ENCODE measurements around the gene PDCD2. TPM values are rescaled to one million over a fixed set of nuclear protein-coding genes. Genes with fewer than 3 reads are reported as not detected.

PDCD2 gene
- total RNA-seq, 1 experiment from 2014 or later = 132 TPM

- TF ChIP-seq, protein P1, sequence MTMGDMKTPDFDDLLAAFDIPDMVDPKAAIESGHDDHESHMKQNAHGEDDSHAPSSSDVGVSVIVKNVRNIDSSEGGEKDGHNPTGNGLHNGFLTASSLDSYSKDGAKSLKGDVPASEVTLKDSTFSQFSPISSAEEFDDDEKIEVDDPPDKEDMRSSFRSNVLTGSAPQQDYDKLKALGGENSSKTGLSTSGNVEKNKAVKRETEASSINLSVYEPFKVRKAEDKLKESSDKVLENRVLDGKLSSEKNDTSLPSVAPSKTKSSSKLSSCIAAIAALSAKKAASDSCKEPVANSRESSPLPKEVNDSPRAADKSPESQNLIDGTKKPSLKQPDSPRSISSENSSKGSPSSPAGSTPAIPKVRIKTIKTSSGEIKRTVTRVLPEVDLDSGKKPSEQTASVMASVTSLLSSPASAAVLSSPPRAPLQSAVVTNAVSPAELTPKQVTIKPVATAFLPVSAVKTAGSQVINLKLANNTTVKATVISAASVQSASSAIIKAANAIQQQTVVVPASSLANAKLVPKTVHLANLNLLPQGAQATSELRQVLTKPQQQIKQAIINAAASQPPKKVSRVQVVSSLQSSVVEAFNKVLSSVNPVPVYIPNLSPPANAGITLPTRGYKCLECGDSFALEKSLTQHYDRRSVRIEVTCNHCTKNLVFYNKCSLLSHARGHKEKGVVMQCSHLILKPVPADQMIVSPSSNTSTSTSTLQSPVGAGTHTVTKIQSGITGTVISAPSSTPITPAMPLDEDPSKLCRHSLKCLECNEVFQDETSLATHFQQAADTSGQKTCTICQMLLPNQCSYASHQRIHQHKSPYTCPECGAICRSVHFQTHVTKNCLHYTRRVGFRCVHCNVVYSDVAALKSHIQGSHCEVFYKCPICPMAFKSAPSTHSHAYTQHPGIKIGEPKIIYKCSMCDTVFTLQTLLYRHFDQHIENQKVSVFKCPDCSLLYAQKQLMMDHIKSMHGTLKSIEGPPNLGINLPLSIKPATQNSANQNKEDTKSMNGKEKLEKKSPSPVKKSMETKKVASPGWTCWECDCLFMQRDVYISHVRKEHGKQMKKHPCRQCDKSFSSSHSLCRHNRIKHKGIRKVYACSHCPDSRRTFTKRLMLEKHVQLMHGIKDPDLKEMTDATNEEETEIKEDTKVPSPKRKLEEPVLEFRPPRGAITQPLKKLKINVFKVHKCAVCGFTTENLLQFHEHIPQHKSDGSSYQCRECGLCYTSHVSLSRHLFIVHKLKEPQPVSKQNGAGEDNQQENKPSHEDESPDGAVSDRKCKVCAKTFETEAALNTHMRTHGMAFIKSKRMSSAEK (CRISPR knock-in tag; IDR thresholded peaks at IDR 0.05; ENCODE audit: borderline replicate concordance) = no peak
- TF ChIP-seq SP1 (CRISPR knock-in tag; conservative IDR thresholded peaks at IDR 0.05) (no peak), RELA (CRISPR knock-in tag; IDR thresholded peaks at IDR 0.05; ENCODE audit: borderline replicate concordance) (no peak), ETV6 (CRISPR knock-in tag; IDR thresholded peaks at IDR 0.05) (no peak), NFATC4 (CRISPR knock-in tag; IDR thresholded peaks at IDR 0.05) (no peak), TEAD1 (CRISPR knock-in tag; IDR thresholded peaks at IDR 0.05) (no peak)
- TF ChIP-seq, protein P2, sequence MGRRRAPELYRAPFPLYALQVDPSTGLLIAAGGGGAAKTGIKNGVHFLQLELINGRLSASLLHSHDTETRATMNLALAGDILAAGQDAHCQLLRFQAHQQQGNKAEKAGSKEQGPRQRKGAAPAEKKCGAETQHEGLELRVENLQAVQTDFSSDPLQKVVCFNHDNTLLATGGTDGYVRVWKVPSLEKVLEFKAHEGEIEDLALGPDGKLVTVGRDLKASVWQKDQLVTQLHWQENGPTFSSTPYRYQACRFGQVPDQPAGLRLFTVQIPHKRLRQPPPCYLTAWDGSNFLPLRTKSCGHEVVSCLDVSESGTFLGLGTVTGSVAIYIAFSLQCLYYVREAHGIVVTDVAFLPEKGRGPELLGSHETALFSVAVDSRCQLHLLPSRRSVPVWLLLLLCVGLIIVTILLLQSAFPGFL (CRISPR knock-in tag; IDR thresholded peaks at IDR 0.05; ENCODE audit: borderline replicate concordance) = no peak
- TF ChIP-seq, protein P3, sequence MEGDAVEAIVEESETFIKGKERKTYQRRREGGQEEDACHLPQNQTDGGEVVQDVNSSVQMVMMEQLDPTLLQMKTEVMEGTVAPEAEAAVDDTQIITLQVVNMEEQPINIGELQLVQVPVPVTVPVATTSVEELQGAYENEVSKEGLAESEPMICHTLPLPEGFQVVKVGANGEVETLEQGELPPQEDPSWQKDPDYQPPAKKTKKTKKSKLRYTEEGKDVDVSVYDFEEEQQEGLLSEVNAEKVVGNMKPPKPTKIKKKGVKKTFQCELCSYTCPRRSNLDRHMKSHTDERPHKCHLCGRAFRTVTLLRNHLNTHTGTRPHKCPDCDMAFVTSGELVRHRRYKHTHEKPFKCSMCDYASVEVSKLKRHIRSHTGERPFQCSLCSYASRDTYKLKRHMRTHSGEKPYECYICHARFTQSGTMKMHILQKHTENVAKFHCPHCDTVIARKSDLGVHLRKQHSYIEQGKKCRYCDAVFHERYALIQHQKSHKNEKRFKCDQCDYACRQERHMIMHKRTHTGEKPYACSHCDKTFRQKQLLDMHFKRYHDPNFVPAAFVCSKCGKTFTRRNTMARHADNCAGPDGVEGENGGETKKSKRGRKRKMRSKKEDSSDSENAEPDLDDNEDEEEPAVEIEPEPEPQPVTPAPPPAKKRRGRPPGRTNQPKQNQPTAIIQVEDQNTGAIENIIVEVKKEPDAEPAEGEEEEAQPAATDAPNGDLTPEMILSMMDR (IDR thresholded peaks at IDR 0.05) = no peak
- TF ChIP-seq, protein P4, sequence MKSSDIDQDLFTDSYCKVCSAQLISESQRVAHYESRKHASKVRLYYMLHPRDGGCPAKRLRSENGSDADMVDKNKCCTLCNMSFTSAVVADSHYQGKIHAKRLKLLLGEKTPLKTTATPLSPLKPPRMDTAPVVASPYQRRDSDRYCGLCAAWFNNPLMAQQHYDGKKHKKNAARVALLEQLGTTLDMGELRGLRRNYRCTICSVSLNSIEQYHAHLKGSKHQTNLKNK (CRISPR knock-in tag; IDR thresholded peaks at IDR 0.05) = no peak
These were observed 47.8 kb downstream of the PDCD2 start (continued) for GRCh38 chr6:170536671-170537070.

DNA sequence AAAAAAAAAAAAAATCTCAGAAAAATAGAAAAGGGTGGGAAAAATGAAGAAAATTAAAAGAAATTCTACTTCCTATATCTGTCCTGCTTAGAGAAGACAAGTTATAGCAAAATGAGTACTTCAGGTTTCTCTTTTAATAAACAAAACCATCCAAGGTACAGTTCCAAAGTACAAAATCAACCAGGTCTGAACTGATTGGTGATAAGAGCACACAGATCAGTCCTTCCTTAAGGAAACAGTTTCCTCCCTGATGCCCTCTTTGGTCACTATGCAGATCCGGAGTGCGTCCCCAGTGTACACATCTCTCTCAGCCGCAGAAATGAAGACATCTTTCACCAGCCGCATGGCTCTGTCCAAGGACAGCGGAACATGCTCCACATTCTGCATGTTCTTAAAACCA, 49.4 kb downstream of the PDCD2 start:
- Mint-ChIP-seq H3K4me3 (no peak overlapping the region), H3K36me3 (peaks cover 63% of the 10 kb centered on the region), H3K4me1 (no peaks in the 10 kb centered on the region; the same call in 1 of the 2 replicates), H3K27ac (no peak overlapping the region), H3K27me3 (ENCODE audit: low read depth) (no peaks in the 10 kb centered on the region), H3K9me3 (no peaks in the 10 kb centered on the region)
- ChIA-PET POLR2A (no interaction called here), CTCF (no interaction called here)
- DNase-seq (ENCODE audit: low spot score) (no peak), ATAC-seq (no peak)
- TF ChIP-seq, protein P5, sequence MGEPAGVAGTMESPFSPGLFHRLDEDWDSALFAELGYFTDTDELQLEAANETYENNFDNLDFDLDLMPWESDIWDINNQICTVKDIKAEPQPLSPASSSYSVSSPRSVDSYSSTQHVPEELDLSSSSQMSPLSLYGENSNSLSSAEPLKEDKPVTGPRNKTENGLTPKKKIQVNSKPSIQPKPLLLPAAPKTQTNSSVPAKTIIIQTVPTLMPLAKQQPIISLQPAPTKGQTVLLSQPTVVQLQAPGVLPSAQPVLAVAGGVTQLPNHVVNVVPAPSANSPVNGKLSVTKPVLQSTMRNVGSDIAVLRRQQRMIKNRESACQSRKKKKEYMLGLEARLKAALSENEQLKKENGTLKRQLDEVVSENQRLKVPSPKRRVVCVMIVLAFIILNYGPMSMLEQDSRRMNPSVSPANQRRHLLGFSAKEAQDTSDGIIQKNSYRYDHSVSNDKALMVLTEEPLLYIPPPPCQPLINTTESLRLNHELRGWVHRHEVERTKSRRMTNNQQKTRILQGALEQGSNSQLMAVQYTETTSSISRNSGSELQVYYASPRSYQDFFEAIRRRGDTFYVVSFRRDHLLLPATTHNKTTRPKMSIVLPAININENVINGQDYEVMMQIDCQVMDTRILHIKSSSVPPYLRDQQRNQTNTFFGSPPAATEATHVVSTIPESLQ (CRISPR knock-in tag; IDR thresholded peaks at IDR 0.05) = no peak
- TF ChIP-seq GTF2I (CRISPR knock-in tag; conservative IDR thresholded peaks at IDR 0.05) (no peak), CREB1 (CRISPR knock-in tag; IDR thresholded peaks at IDR 0.05) (no peak), HMGA2 (CRISPR knock-in tag; IDR thresholded peaks at IDR 0.05) (no peak), ZBTB43 (CRISPR knock-in tag; IDR thresholded peaks at IDR 0.05) (no peak)
- TF ChIP-seq, protein P6, sequence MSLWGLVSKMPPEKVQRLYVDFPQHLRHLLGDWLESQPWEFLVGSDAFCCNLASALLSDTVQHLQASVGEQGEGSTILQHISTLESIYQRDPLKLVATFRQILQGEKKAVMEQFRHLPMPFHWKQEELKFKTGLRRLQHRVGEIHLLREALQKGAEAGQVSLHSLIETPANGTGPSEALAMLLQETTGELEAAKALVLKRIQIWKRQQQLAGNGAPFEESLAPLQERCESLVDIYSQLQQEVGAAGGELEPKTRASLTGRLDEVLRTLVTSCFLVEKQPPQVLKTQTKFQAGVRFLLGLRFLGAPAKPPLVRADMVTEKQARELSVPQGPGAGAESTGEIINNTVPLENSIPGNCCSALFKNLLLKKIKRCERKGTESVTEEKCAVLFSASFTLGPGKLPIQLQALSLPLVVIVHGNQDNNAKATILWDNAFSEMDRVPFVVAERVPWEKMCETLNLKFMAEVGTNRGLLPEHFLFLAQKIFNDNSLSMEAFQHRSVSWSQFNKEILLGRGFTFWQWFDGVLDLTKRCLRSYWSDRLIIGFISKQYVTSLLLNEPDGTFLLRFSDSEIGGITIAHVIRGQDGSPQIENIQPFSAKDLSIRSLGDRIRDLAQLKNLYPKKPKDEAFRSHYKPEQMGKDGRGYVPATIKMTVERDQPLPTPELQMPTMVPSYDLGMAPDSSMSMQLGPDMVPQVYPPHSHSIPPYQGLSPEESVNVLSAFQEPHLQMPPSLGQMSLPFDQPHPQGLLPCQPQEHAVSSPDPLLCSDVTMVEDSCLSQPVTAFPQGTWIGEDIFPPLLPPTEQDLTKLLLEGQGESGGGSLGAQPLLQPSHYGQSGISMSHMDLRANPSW (CRISPR knock-in tag; conservative IDR thresholded peaks at IDR 0.05; ENCODE audit: low read depth) = no peak
- TF ChIP-seq, protein P3 (IDR thresholded peaks at IDR 0.05) = no peak
